22Rv1 (cell line): ENCODE results near the gene CAMK2G.

Source experiments
- ZFX ChIP-seq: fragments of 450-650 bp; IDR thresholded peaks from 2 replicates; pipeline ENCODE4 v1.6.1; 2017; ENCODE audit warnings: antibody characterized with exemption, borderline replicate concordance
- TF ChIP-seq, protein P1 (sequence below): fragments of 450-650 bp; IDR thresholded peaks from 2 replicates; pipeline ENCODE4 v1.5.1; 2017; ENCODE audit warnings: mild to moderate bottlenecking

DNA sequence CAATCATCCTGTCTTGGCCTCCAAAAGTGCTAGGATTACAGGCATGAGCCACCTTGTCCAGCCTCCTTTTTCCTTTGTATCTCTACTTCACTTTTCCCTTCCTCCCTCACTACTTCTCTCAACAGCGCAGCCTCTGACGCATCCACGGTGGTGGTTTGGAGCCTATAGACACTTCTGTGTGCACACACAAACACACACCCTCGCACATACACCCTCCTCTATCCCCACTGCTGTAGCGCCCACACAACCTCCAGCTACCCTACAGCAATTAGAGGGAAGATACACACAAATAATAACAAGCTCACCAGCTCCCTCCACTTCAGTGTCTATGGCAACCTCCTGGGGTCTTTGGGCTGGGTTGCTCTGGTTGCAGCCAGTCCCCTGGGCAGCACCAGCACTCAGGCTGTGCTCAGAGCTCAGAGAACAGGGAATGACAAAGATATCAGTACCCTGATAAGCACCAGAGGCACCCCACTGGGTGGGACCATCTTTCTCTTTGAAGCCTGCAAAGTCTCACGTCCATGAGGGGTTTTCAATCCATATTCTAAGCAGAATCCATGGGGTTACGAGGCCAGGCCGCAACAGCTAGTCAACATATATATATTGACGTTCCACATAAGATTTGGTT lies 3.3 kb upstream of the CAMK2G start:
- TF ChIP-seq, protein P1, sequence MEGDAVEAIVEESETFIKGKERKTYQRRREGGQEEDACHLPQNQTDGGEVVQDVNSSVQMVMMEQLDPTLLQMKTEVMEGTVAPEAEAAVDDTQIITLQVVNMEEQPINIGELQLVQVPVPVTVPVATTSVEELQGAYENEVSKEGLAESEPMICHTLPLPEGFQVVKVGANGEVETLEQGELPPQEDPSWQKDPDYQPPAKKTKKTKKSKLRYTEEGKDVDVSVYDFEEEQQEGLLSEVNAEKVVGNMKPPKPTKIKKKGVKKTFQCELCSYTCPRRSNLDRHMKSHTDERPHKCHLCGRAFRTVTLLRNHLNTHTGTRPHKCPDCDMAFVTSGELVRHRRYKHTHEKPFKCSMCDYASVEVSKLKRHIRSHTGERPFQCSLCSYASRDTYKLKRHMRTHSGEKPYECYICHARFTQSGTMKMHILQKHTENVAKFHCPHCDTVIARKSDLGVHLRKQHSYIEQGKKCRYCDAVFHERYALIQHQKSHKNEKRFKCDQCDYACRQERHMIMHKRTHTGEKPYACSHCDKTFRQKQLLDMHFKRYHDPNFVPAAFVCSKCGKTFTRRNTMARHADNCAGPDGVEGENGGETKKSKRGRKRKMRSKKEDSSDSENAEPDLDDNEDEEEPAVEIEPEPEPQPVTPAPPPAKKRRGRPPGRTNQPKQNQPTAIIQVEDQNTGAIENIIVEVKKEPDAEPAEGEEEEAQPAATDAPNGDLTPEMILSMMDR: no peak
- no peak for TF ChIP-seq ZFX
